Prostate gland (tissue), 2 donors: ENCODE data around the gene CYP2C19. TPM values are rescaled to one million over a fixed set of nuclear protein-coding genes. Genes with fewer than 3 reads are reported as not detected.
"Not testable (repeated sequence)": the region's sequence is repeated elsewhere in the genome, so short reads cannot be mapped to it uniquely, and the experiment has no call there.

Experiments used
- DNase-seq: peaks from one replicate; pipeline ENCODE4 v3.0.0-alpha.2; 2019; ENCODE audit warnings: low spot score
- H3K27ac ChIP-seq, 2 donors: fragments of 200-600 bp; sonication (generic); 2 replicates each; pipeline ENCODE4 v1.5.1; 2017 to 2019
- H3K27me3 ChIP-seq: fragments of 200-600 bp; sonication (generic); replicated peaks from 2 replicates; pipeline ENCODE4 v1.5.1; 2019; ENCODE audit not compliant: insufficient read depth
- H3K36me3 ChIP-seq, 2 donors: fragments of 200-600 bp; sonication (generic); 1 replicate in 1 of 2; 2 replicates in 1 of 2; pipeline versions ENCODE4 v1.5.1 to v1.8.1; 2017 to 2019
- H3K4me1 ChIP-seq: fragments of 200-600 bp; sonication (generic); replicated peaks from 2 replicates; pipeline ENCODE4 v1.5.1; 2019
- H3K4me3 ChIP-seq, 2 donors: fragments of 200-600 bp; sonication (generic); 2 replicates each; pipeline ENCODE4 v1.5.1; 2017 to 2019
- H3K9me3 ChIP-seq: fragments of 200-600 bp; sonication (generic); 2 replicates; pipeline ENCODE4 v1.5.1; 2017
- POLR2A ChIP-seq: fragments of 450-650 bp; IDR thresholded peaks from one replicate; pipeline ENCODE4 v1.6.1; 2016; ENCODE audit warnings: antibody characterized with exemption, mild to moderate bottlenecking
- POLR2AphosphoS5 ChIP-seq: sonication (generic); formaldehyde crosslinking; IDR thresholded peaks from one replicate; pipeline ENCODE4 v1.6.1; 2017; ENCODE audit warnings: antibody characterized with exemption
- WGBS: methylation state at CpG from one replicate; pipeline ENCODE4 v1.1.5; 2018; 5-methylcytosine and 5-hydroxymethylcytosine counted together
- intact Hi-C: fragments of 100-400 bp; cut with DNase I; formaldehyde crosslinking; loops from one replicate; pipeline ENCODE4 v1.14.2; 2022
- total RNA-seq, 2 donors: library from RNA; depleted of rRNA; stranded (reverse); fragments of >200 nt; gene quantifications; one replicate each; pipeline ENCODE4 v1.1.0, GENCODE V29; 2016
- TF ChIP-seq, protein P1 (sequence below), 4 experiments: fragments of 200-600 bp in 2 of 4; fragments of 450-650 bp in 2 of 4; sonication (generic) in 2 of 4; IDR thresholded peaks; 1 replicate in 3 of 4; 2 replicates in 1 of 4; pipeline ENCODE4 v1.5.1; 2016 to 2019; ENCODE audit warnings: antibody characterized with exemption in 4 of 4, mild to moderate bottlenecking in 2 of 4, moderate library complexity in 2 of 4

CYP2C19 gene
- total RNA-seq, 2 donors from 2014 or later: not detected

DNA sequence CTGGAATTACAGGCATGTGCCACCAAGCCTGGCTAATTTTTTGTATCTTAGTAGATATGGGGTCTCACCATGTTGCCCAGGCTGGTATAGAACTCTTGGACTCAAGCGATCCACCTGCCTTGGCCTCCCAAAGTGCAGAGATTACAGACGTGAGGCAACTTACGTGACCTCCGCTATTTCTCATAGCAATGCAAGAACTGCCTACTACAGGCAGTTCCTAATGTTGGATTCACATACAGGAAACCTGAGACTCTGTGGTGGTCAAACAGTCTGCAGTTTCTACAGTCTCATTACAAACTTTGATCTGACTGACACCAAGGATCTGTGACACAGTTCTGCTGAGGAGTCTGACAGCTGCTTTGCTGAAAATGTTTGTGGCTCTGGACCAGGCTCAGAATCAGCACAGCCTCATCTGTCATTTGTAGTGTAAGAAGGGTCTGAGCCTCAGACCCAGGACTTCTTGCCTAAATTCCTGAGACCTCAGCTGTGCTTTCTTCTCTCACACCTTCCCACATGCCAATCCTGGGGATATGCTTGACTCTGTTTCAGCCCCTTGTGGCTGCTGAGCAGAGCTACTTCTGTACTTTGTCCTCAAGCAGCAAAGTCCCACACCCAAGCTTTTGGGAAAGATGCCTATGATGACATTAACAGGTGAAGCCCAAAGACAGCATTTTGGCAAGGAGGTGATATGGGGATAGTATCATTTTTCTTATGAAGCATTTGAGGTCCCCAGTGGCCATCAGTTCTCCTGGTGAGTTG, 128.0 kb downstream of the CYP2C19 start:
- TF ChIP-seq POLR2A (no peak), POLR2AphosphoS5 (no peak)
- TF ChIP-seq, protein P1, sequence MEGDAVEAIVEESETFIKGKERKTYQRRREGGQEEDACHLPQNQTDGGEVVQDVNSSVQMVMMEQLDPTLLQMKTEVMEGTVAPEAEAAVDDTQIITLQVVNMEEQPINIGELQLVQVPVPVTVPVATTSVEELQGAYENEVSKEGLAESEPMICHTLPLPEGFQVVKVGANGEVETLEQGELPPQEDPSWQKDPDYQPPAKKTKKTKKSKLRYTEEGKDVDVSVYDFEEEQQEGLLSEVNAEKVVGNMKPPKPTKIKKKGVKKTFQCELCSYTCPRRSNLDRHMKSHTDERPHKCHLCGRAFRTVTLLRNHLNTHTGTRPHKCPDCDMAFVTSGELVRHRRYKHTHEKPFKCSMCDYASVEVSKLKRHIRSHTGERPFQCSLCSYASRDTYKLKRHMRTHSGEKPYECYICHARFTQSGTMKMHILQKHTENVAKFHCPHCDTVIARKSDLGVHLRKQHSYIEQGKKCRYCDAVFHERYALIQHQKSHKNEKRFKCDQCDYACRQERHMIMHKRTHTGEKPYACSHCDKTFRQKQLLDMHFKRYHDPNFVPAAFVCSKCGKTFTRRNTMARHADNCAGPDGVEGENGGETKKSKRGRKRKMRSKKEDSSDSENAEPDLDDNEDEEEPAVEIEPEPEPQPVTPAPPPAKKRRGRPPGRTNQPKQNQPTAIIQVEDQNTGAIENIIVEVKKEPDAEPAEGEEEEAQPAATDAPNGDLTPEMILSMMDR (IDR thresholded peaks at IDR 0.05): no peak
- no peak overlapping the region for H3K4me3 ChIP-seq
- H3K36me3 ChIP-seq: no peaks in the 10 kb centered on the region
- DNase-seq: no peak
- no peaks in the 10 kb centered on the region for H3K27me3 ChIP-seq
- H3K9me3 ChIP-seq: no peaks in the 10 kb centered on the region
- no peak overlapping the region for H3K27ac ChIP-seq
- intact Hi-C loops: no loop called here
- no peaks in the 10 kb centered on the region for H3K4me1 ChIP-seq
- 94% methylated on average over 4 of the region's 4 CpGs for WGBS

DNA sequence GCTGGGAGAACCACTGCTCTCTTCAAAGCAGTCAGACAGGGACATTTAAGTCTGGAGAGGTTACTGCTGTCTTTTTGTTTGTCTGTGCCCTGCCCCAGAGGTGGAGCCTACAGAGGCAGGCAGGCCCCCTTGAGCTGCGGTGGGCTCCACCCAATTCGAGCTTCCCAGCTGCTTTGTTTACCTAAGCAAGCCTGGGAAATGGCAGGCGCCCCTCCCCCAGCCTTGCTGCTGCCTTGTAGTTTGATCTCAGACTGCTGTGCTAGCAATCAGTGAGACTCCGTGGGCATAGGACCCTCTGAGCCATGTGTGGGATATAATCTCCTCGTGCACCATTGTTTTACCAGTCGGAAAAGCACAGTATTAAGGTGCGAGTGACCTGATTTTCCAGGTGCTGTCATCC, 135.9 kb downstream of the CYP2C19 start:
- H3K27ac ChIP-seq, DNase-seq, H3K27me3 ChIP-seq, H3K4me1 ChIP-seq, H3K9me3 ChIP-seq, H3K4me3 ChIP-seq, H3K36me3 ChIP-seq, intact Hi-C loops: not testable (repeated sequence)
- 67% methylated on average over 7 of the region's 7 CpGs for WGBS

DNA sequence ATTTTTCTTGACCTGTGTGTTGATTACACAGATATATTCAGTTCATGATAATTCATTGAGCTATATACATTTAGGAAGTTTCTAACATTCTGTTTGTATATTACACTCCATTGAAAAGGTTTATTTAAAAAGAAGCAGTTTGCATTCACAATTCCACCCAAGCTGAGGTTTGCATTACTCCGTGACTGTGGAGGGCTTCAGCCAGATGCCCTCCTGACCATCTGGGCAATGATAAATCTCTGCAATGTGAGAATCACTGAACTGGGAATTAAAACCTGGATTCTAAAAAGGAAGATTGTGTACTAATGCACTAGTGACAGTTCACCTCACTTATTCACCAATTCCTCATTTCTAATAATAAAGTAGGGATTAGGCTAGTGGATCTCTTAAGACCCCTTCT, 139.6 kb downstream of the CYP2C19 start:
- H3K36me3 ChIP-seq: no peaks in the 10 kb centered on the region
- intact Hi-C loops: no loop called here
- H3K9me3 ChIP-seq: no peaks in the 10 kb centered on the region
- no peak overlapping the region for H3K4me3 ChIP-seq
- 80% methylated on average over 1 of the region's 1 CpG for WGBS
- TF ChIP-seq, protein P1 (IDR thresholded peaks at IDR 0.05): no peak
- TF ChIP-seq POLR2AphosphoS5 (no peak), POLR2A (no peak)
- no peaks in the 10 kb centered on the region for H3K4me1 ChIP-seq
- H3K27me3 ChIP-seq: no peaks in the 10 kb centered on the region
- no peak for DNase-seq
- H3K27ac ChIP-seq: no peak overlapping the region

DNA sequence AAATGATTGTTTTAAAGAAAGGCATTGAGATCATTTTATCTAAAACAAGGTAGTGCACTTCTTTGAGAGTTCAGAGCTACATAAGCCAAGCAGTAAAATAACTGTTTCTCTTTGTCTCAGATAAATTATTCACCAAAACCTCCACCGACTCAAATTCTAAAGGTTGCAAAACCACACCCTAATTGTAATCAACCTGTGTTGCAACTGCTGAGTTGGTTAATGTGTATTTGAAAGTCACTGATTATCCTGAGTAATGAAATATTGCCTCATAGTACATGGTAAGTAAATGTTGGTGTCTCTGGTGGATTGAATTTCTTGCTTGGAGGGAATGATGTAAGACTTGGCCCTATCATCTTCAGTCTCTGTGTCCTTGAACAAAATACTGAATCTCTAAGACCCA, 140.1 kb downstream of the CYP2C19 start:
- Histone ChIP-seq H3K36me3 (no peaks in the 10 kb centered on the region), H3K27me3 (no peaks in the 10 kb centered on the region), H3K9me3 (no peaks in the 10 kb centered on the region), H3K4me1 (no peaks in the 10 kb centered on the region), H3K27ac (no peak overlapping the region), H3K4me3 (no peak overlapping the region)
- intact Hi-C loops: no loop called here
- TF ChIP-seq, protein P1 (IDR thresholded peaks at IDR 0.05): no peak
- TF ChIP-seq POLR2AphosphoS5 (no peak), POLR2A (no peak)
- 0% methylated on average over 1 of the region's 1 CpG for WGBS
- no peak for DNase-seq

Other genes with a start within 250 kb of the CYP2C19 start
- 10 to 100 TPM in 1 of 2 donors, 1 to 10 TPM in 1; 9.8 to 18.4 TPM for gene HELLS, start 216.9 kb upstream of the CYP2C19 start, total RNA-seq
- gene CYP2C18, start 79.0 kb upstream of the CYP2C19 start, total RNA-seq: not detected
- not detected for gene CYP2C9, start 176.0 kb downstream of the CYP2C19 start, total RNA-seq